Body of pancreas (tissue), 4 donors: ENCODE data around the gene KLHL40.

ENCODE experiments used
- POLR2A ChIP-seq, 3 donors: fragments of 450-650 bp; IDR thresholded peaks; one replicate each; pipeline ENCODE4 v1.6.1; 2016; ENCODE audit warnings: antibody characterized with exemption in 3 of 3, mild to moderate bottlenecking in 2 of 3
- TF ChIP-seq, protein P1 (sequence below), 7 experiments: fragments of 450-650 bp in 4 of 7; fragments of 200-600 bp in 3 of 7; sonication (generic) in 3 of 7; IDR thresholded peaks; one replicate each; pipeline ENCODE4 v1.5.1; 2016 to 2019; ENCODE audit warnings: antibody characterized with exemption in 7 of 7

DNA sequence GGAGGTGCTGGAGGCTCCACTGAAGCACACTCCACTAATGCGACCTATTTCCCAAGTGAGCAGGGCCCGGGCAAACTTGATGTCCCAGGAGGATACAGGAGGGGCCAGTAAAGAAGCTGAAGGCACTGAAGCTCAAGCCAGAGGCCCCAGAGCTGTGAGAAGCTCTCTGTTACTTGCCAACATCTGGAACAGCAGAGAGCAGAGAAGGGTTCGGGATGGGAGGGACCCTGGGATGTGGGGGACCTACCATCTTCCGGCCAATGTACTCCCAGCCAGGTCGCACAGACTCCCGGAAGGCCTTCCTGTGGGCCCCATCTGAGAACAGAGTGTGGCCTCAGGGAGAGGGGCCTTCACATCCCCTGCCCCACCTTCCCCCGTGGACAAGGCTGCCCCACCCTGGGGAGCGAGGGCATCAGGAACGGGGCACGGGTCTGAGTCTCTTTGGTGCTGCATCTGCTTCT lies 14.2 kb downstream of the KLHL40 start:
- TF ChIP-seq, protein P1, sequence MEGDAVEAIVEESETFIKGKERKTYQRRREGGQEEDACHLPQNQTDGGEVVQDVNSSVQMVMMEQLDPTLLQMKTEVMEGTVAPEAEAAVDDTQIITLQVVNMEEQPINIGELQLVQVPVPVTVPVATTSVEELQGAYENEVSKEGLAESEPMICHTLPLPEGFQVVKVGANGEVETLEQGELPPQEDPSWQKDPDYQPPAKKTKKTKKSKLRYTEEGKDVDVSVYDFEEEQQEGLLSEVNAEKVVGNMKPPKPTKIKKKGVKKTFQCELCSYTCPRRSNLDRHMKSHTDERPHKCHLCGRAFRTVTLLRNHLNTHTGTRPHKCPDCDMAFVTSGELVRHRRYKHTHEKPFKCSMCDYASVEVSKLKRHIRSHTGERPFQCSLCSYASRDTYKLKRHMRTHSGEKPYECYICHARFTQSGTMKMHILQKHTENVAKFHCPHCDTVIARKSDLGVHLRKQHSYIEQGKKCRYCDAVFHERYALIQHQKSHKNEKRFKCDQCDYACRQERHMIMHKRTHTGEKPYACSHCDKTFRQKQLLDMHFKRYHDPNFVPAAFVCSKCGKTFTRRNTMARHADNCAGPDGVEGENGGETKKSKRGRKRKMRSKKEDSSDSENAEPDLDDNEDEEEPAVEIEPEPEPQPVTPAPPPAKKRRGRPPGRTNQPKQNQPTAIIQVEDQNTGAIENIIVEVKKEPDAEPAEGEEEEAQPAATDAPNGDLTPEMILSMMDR (IDR thresholded peaks at IDR 0.05) = no peak
- no peak for TF ChIP-seq POLR2A (IDR thresholded peaks at IDR 0.05)
